HEK293T (cell line): Measurements from ENCODE around the gene SMC1B.

Experiments used
- CTCF ChIA-PET: fragments of 350-600 bp; formaldehyde crosslinking; extraction: SDS; loops from one replicate; lab custom pipeline; 2021; ENCODE audit warnings: antibody characterized with exemption, inconsistent platforms; lab: Yijun Ruan, JAX
- POLR2A ChIA-PET: fragments of 350-600 bp; formaldehyde crosslinking; extraction: SDS; loops from one replicate; lab custom pipeline; 2020; ENCODE audit warnings: antibody characterized with exemption, inconsistent platforms; lab: Yijun Ruan, JAX
- DNase-seq: peaks from one replicate; pipeline ENCODE4 v3.0.0; 2012; ENCODE audit warnings: mixed read lengths; ENCODE audit errors: extremely low spot score
- ARNT ChIP-seq: fragments of 450-650 bp; IDR thresholded peaks from 2 replicates; pipeline ENCODE4 v1.6.1; 2017; ENCODE audit warnings: mild to moderate bottlenecking
- BHLHE40 ChIP-seq: fragments of 450-650 bp; IDR thresholded peaks from 2 replicates; pipeline ENCODE4 v1.6.1; 2016; ENCODE audit warnings: mild to moderate bottlenecking, moderate library complexity, borderline replicate concordance
- CTBP1 ChIP-seq: fragments of 450-650 bp; IDR thresholded peaks from 2 replicates; pipeline ENCODE4 v1.6.1; 2016; ENCODE audit warnings: borderline replicate concordance
- ELF4 ChIP-seq: fragments of 450-650 bp; IDR thresholded peaks from 2 replicates; pipeline ENCODE4 v1.6.1; 2017; ENCODE audit warnings: antibody characterized with exemption
- FOXA1 ChIP-seq: fragments of 450-650 bp; IDR thresholded peaks from 2 replicates; pipeline ENCODE4 v1.6.1; 2016; ENCODE audit warnings: mild to moderate bottlenecking
- FOXK2 ChIP-seq: fragments of 450-650 bp; IDR thresholded peaks from 2 replicates; pipeline ENCODE4 v1.6.1; 2016; ENCODE audit warnings: mild to moderate bottlenecking
- FOXM1 ChIP-seq: fragments of 450-650 bp; IDR thresholded peaks from 2 replicates; pipeline ENCODE4 v1.6.1; 2017; ENCODE audit warnings: mild to moderate bottlenecking, borderline replicate concordance
- HDGF ChIP-seq: fragments of 450-650 bp; IDR thresholded peaks from 2 replicates; pipeline ENCODE4 v1.6.1; 2017; ENCODE audit warnings: antibody characterized with exemption, borderline replicate concordance
- L3MBTL2 ChIP-seq: fragments of 450-650 bp; conservative IDR thresholded peaks from 2 replicates; pipeline ENCODE4 v1.6.1; 2016; ENCODE audit warnings: mild to moderate bottlenecking
- LEF1 ChIP-seq: fragments of 450-650 bp; IDR thresholded peaks from 2 replicates; pipeline ENCODE4 v1.6.1; 2017; ENCODE audit warnings: mild to moderate bottlenecking, borderline replicate concordance
- NFRKB ChIP-seq: fragments of 450-650 bp; IDR thresholded peaks from 2 replicates; pipeline ENCODE4 v1.6.1; 2016; ENCODE audit warnings: mild to moderate bottlenecking, moderate library complexity
- SP1 ChIP-seq: fragments of 450-650 bp; IDR thresholded peaks from 2 replicates; pipeline ENCODE4 v1.6.1; 2017
- SUZ12 ChIP-seq: fragments of 450-650 bp; IDR thresholded peaks from 2 replicates; pipeline ENCODE4 v1.6.1; 2016; ENCODE audit warnings: mild to moderate bottlenecking
- TARDBP ChIP-seq: fragments of 450-650 bp; IDR thresholded peaks from 2 replicates; pipeline ENCODE4 v1.6.1; 2016
- TF ChIP-seq, protein P1 (sequence below): fragments of 450-650 bp; IDR thresholded peaks from 2 replicates; pipeline ENCODE4 v1.6.1; 2016

Gene SMC1B

GRCh38 chr22:45310331-45310976, 102.9 kb downstream of the SMC1B start:
- TF ChIP-seq L3MBTL2 (0 out of 2 replicates have a peak, but pooled peaks have one; percentile 10), CTBP1 (no peak)
- ChIA-PET POLR2A (interaction anchor here (1.6 kb wide), 1 partner anchor 127 kb away, joined by 3 read pairs; no protein-coding TSS in a partner anchor), CTCF (no interaction called here)
- DNase-seq = no peak

- POLR2A ChIA-PET = interaction anchor here (0.6 to 1.6 kb wide), 3 partner anchors 10 to 128 kb away, joined by 3 to 4 read pairs (median 3); no protein-coding TSS in a partner anchor
Measured at GRCh38 chr22:45309422-45310227, 103.8 kb downstream of the SMC1B start, which contains the start of gene FAM118A. Gene FAM118A (plus strand): TSS chr22:45309934. CDS start chr22:45322380, 12,446 bp downstream.

GRCh38 chr22:45308957-45309421, 104.4 kb downstream of the SMC1B start:
- no peak for TF ChIP-seq CTBP1
- peak; percentile 42; the same call in 1 of the 2 replicates for TF ChIP-seq L3MBTL2
- CTCF ChIA-PET = no interaction called here
- no peak for DNase-seq
- POLR2A ChIA-PET = interaction anchor here (0.6 to 1.3 kb wide), 2 partner anchors 10 kb away, joined by 3 to 4 read pairs; no protein-coding TSS in a partner anchor

More at GRCh38 chr22:45309422-45310227, 103.8 kb downstream of the SMC1B start, which contains the start of gene FAM118A:
- DNase-seq = peak; percentile 98
- 0 out of 2 replicates have a peak, but pooled peaks have one; percentile 19 for TF ChIP-seq HDGF
- TF ChIP-seq, protein P1, sequence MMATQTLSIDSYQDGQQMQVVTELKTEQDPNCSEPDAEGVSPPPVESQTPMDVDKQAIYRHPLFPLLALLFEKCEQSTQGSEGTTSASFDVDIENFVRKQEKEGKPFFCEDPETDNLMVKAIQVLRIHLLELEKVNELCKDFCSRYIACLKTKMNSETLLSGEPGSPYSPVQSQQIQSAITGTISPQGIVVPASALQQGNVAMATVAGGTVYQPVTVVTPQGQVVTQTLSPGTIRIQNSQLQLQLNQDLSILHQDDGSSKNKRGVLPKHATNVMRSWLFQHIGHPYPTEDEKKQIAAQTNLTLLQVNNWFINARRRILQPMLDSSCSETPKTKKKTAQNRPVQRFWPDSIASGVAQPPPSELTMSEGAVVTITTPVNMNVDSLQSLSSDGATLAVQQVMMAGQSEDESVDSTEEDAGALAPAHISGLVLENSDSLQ = no peak
- CTCF ChIA-PET = no interaction called here

DNA sequence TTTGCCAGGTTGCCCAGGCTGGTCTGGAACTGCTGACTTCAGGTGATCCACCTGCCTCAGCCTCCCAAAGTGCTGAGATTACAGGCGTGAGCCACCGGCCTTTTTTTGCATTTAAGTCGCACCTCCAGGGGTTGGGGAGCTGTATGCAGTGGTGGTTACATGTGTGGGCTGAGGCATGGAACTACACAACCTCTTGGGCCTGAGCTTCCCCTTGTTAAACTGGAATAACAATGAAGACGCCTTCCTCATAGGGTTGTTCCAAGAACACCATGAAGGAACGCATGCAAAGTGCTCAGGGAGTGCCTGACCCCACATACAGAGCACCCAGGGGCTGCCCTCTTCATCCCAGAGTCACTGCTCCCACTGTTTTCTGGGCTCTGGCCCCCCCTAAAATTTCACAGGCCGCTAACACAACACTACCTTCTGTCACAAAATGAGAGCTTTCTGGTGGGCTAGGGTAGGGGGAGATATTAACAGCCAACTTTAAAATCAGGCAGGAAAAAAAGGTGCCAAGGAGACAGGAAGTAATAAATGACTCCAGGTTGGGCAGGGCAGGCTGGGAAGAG, 104.9 kb downstream of the SMC1B start:
- CTCF ChIA-PET = no interaction called here
- no peak for TF ChIP-seq BHLHE40
- no peak for TF ChIP-seq ARNT
- TF ChIP-seq, protein P1 = no peak
- TF ChIP-seq ELF4 = no peak
- TF ChIP-seq TARDBP = no peak
- no peak for TF ChIP-seq SP1
- TF ChIP-seq SUZ12 = no peak
- no peak for TF ChIP-seq NFRKB
- TF ChIP-seq HDGF = no peak

DNA sequence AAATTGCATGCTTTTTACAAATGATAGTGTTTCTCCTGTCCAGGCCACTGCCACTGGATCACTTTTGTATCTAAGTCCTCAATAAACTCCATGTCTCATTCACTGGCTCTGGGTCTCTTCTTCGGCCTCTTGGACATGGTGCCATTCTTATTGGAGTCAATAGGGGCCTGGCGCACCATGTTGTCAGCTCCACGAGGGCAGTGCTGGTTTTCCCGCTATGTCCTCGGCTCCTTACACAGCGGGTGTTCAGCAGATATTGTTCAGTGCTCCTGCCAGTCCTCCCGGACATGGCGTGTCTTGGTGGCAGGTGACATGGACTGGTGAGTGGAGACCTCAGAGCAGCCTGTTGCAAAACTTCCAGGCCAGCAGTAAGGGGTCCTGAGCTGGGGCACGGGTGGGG, 107.3 kb downstream of the SMC1B start:
- ChIA-PET POLR2A (interaction anchor here (1.3 kb wide), 1 partner anchor 10 kb away, joined by 3 read pairs; no protein-coding TSS in a partner anchor), CTCF (no interaction called here)
- no peak for DNase-seq
- TF ChIP-seq, protein P1 = no peak
- no peak for TF ChIP-seq NFRKB
- no peak for TF ChIP-seq FOXM1
- no peak for TF ChIP-seq CTBP1
- TF ChIP-seq LEF1 = no peak
- no peak for TF ChIP-seq FOXA1
- TF ChIP-seq L3MBTL2 = no peak
- no peak for TF ChIP-seq ARNT

More for the DNA sequence above, 104.9 kb downstream of the SMC1B start:
- POLR2A ChIA-PET = interaction anchor here (1.3 kb wide), 1 partner anchor 9 kb away, joined by 4 read pairs; no protein-coding TSS in a partner anchor
- DNase-seq = no peak

DNA sequence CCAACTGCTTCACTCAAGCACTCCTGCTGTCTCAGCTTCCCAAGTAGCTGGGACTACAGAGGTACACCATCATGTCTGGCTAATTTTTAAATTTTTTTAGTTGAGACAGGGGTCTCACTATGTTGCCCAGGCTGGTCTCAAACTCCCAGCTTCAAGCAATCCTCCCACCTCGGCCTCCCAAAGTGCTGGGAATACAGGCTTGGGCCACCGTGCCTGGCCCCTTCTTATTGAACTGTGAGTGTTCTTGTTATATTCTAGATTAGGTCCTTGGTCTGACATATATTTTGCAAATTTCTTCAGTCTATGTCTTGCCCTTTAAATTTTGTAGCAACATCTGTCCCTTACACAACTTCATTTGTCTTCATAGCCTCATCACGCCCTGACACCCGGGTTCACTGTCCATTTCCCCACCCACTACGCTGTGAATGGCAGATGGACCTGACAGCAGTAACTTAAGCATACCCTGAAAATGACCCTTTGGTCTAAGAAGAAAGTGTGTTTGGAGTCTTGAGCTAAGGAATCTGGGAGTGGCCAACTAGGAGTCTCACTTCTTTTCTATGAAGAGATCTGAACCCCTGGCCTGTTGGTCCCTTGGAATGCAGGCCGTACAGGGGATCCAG, 107.8 kb downstream of the SMC1B start:
- ChIA-PET CTCF (no interaction called here), POLR2A (no interaction called here)
- no peak for DNase-seq
- TF ChIP-seq FOXK2 = no peak
